ENCODE measurements around the gene BABAM2. TPM values are rescaled to one million over a fixed set of nuclear protein-coding genes. Genes with fewer than 3 reads are reported as not detected.

Gene BABAM2
- total and polyA plus RNA-seq, 2 experiments from 2014 or later: 28.8 to 43.6 TPM

DNA sequence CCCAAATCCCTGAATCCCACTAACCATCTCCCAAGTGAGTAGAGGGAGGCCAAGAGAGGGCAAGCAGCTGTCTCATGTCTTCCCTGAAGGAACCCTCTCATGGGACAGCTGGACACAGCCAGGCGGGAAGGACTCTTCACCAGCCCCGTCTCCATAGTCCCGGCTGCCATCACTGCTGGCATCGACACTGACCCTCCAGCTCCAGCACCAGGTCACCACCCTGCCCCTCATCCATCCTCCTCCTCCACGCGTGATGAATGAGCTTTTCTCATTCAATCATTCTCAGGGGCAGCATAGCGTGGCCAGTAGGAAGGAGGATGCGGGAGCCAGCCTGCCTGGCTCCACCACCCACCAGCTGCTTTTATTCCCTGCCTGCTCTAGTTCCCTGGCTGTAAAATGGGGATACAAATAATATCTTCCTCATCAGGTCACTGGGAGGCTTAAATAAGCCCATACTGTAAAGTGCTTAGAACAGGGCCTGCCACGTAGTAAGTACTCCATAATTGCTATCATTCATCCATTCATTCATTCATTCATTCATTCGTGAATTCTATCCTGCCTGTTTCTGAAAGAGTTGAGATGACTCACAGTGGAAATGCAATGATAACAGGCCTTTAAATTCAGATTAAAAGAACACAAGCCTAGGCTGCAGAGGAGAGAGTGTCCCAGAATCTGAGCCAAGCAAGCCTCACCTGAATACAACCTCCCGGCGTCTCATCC, 471.6 kb downstream of the BABAM2 start:
- Histone ChIP-seq H3K27me3 (no peaks in the 10 kb centered on the region), H3K4me2 (no peak overlapping the region), H3K36me3 (replicated peaks; ENCODE audit: insufficient read depth, low read depth) (no peaks in the 10 kb centered on the region), H3K79me2 (no peaks in the 10 kb centered on the region), H3K27ac (no peak overlapping the region), H3K4me3 (no peak overlapping the region), H3K9me2 (replicated peaks; ENCODE audit: insufficient read depth) (no peaks in the 10 kb centered on the region), H3K9me3 (ENCODE audit: low read depth) (no peaks in the 10 kb centered on the region), H2AFZ (no peak overlapping the region), H4K20me1 (ENCODE audit: insufficient read depth, poor library complexity, severe bottlenecking) (no peaks in the 10 kb centered on the region), H3K4me1 (ENCODE audit: insufficient read depth) (peaks cover 39% of the 10 kb centered on the region)
- WGBS (ENCODE audit: low lambda C conversion rate, missing lambda C conversion rate): 84% methylated on average over 12 of the region's 12 CpGs
- DNase-seq (ENCODE audit: low spot score): no peak
- TF ChIP-seq CTCF (IDR thresholded peaks at IDR 0.05; ENCODE audit: poor library complexity) (no peak), EZH2phosphoT487 (IDR thresholded peaks at IDR 0.05; ENCODE audit: low read depth, severe bottlenecking, unreplicated experiment) (no peak), EZH2 (IDR thresholded peaks at IDR 0.05; ENCODE audit: borderline replicate concordance) (no peak)

DNA sequence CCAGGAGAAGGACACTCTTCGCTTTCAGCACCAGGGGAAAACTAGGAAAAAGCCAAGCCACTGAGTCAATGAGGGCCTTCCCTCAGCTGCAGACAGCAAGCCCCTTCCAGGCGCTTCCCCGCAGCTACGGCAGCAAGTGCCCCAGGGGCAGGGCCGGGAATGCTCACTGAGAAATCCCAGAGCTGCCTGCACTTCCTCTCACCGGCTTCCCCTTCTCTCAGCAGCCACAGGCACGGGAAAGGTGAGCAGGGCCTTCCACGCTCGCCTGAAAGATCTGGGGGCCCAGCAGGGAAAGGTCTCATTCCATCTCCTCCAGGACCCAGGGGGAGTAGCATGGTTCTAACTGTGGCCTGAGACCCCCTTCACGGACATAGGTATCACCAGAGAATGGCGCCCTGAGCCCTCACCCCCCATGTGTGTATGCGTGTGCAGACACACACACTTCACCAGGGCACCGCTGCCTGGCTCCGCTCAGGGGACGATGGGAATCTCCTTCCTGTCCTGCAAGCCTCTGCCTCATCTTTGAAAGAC, 472.5 kb downstream of the BABAM2 start:
- H3K79me2 ChIP-seq: no peaks in the 10 kb centered on the region
- H3K9me3 ChIP-seq (ENCODE audit: low read depth): no peaks in the 10 kb centered on the region
- no peaks in the 10 kb centered on the region for H4K20me1 ChIP-seq (ENCODE audit: insufficient read depth, poor library complexity, severe bottlenecking)
- H2AFZ ChIP-seq: no peak overlapping the region
- H3K27ac ChIP-seq: no peak overlapping the region
- no peak overlapping the region for H3K4me2 ChIP-seq
- peaks cover 41% of the 10 kb centered on the region for H3K4me1 ChIP-seq (ENCODE audit: insufficient read depth)
- TF ChIP-seq EZH2 (IDR thresholded peaks at IDR 0.05; ENCODE audit: borderline replicate concordance) (no peak), EZH2phosphoT487 (IDR thresholded peaks at IDR 0.05; ENCODE audit: low read depth, severe bottlenecking, unreplicated experiment) (no peak)
- H3K4me3 ChIP-seq: no peak overlapping the region
- H3K9me2 ChIP-seq (replicated peaks; ENCODE audit: insufficient read depth): no peaks in the 10 kb centered on the region
- DNase-seq (ENCODE audit: low spot score): no peak
- WGBS (ENCODE audit: low lambda C conversion rate, missing lambda C conversion rate): 77% methylated on average over 15 of the region's 15 CpGs
- H3K27me3 ChIP-seq: no peaks in the 10 kb centered on the region
- H3K36me3 ChIP-seq (replicated peaks; ENCODE audit: insufficient read depth, low read depth): no peaks in the 10 kb centered on the region

- no peak for TF ChIP-seq CTCF (IDR thresholded peaks at IDR 0.05; ENCODE audit: poor library complexity)
- Histone ChIP-seq H2AFZ (no peak overlapping the region), H3K9me3 (ENCODE audit: low read depth) (no peaks in the 10 kb centered on the region), H3K36me3 (replicated peaks; ENCODE audit: insufficient read depth, low read depth) (no peaks in the 10 kb centered on the region), H3K4me1 (ENCODE audit: insufficient read depth) (peaks cover 35% of the 10 kb centered on the region), H3K79me2 (no peaks in the 10 kb centered on the region), H3K27ac (no peak overlapping the region), H3K27me3 (no peaks in the 10 kb centered on the region), H3K9me2 (replicated peaks; ENCODE audit: insufficient read depth) (no peaks in the 10 kb centered on the region), H3K4me2 (no peak overlapping the region), H3K4me3 (no peak overlapping the region), H4K20me1 (ENCODE audit: insufficient read depth, poor library complexity, severe bottlenecking) (no peaks in the 10 kb centered on the region)
- 96% methylated on average over 11 of the region's 11 CpGs for WGBS (ENCODE audit: low lambda C conversion rate, missing lambda C conversion rate)
- no peak for DNase-seq (ENCODE audit: low spot score)
These were observed 473.3 kb downstream of the BABAM2 start for GRCh38 chr2:28363686-28364280.

GRCh38 chr2:28364610-28365009, 474.1 kb downstream of the BABAM2 start:
- WGBS (ENCODE audit: low lambda C conversion rate, missing lambda C conversion rate): 80% methylated on average over 3 of the region's 3 CpGs
- Histone ChIP-seq H3K36me3 (replicated peaks; ENCODE audit: insufficient read depth, low read depth) (no peaks in the 10 kb centered on the region), H3K9me2 (replicated peaks; ENCODE audit: insufficient read depth) (no peaks in the 10 kb centered on the region), H4K20me1 (ENCODE audit: insufficient read depth, poor library complexity, severe bottlenecking) (no peaks in the 10 kb centered on the region), H3K79me2 (no peaks in the 10 kb centered on the region), H3K9me3 (ENCODE audit: low read depth) (no peaks in the 10 kb centered on the region), H3K4me3 (no peak overlapping the region), H2AFZ (no peak overlapping the region), H3K4me1 (ENCODE audit: insufficient read depth) (peaks cover 29% of the 10 kb centered on the region), H3K27ac (peak overlapping the region; percentile 87), H3K27me3 (no peaks in the 10 kb centered on the region), H3K4me2 (no peak overlapping the region)
- DNase-seq (ENCODE audit: low spot score): no peak
- no peak for TF ChIP-seq EZH2 (IDR thresholded peaks at IDR 0.05; ENCODE audit: borderline replicate concordance)
- no peak for TF ChIP-seq EZH2phosphoT487 (IDR thresholded peaks at IDR 0.05; ENCODE audit: low read depth, severe bottlenecking, unreplicated experiment)
- no peak for TF ChIP-seq CTCF (IDR thresholded peaks at IDR 0.05; ENCODE audit: poor library complexity)

Data from hepatocyte (in vitro differentiated cells).